ENCODE measurements around the gene UBL4B. TPM values are rescaled to one million over a fixed set of nuclear protein-coding genes. Genes with fewer than 3 reads are reported as not detected.

Gene UBL4B
- not detected for total RNA-seq
- total RNA-seq, result 0 reads per million in 2 donors

- H3K4me1 Mint-ChIP-seq, result no peaks in the 10 kb centered on the region
- no peak within 1 kb of the TSS for H3K4me3 Mint-ChIP-seq
- ATAC-seq, result no peak
- DNase-seq, result no peak
- no peaks in the 10 kb centered on the region for H3K36me3 Mint-ChIP-seq (ENCODE audit: low read depth)
- H3K9me3 ChIP-seq (ENCODE audit: control insufficient read depth, low read length, poor library complexity, severe bottlenecking), result no peaks in the 10 kb centered on the region
- H3K27me3 Mint-ChIP-seq, result peaks cover 76% of the 10 kb centered on the region
- H3K27ac Mint-ChIP-seq, result no peak within 1 kb of the TSS
Observed at GRCh38 chr1:110112143-110112542, at the start of gene UBL4B. UBL4B (plus strand) TSS chr1:110112443; CDS start chr1:110112535, 92 bp downstream.

- ATAC-seq, result no peak
- no peaks in the 10 kb centered on the region for H3K9me3 ChIP-seq (ENCODE audit: control insufficient read depth, low read length, poor library complexity, severe bottlenecking)
- peaks cover 8% of the 10 kb centered on the region for H3K4me1 Mint-ChIP-seq
- peaks cover 7% of the 10 kb centered on the region for H3K36me3 Mint-ChIP-seq (ENCODE audit: low read depth)
- no peak for DNase-seq
- H3K4me3 Mint-ChIP-seq, result no peak overlapping the region
- H3K27ac Mint-ChIP-seq, result no peak overlapping the region
- peaks cover 30% of the 10 kb centered on the region for H3K27me3 Mint-ChIP-seq
Observed at GRCh38 chr1:110062612-110063011, 49.6 kb upstream of the UBL4B start.

GRCh38 chr1:110063781-110064180, 48.5 kb upstream of the UBL4B start:
- H3K4me3 Mint-ChIP-seq, result no peak overlapping the region
- no peak overlapping the region for H3K27ac Mint-ChIP-seq
- peaks cover 9% of the 10 kb centered on the region for H3K36me3 Mint-ChIP-seq (ENCODE audit: low read depth)
- H3K27me3 Mint-ChIP-seq, result peaks cover 42% of the 10 kb centered on the region
- ATAC-seq, result no peak
- H3K4me1 Mint-ChIP-seq, result peaks cover 16% of the 10 kb centered on the region
- DNase-seq, result no peak
- no peaks in the 10 kb centered on the region for H3K9me3 ChIP-seq (ENCODE audit: control insufficient read depth, low read length, poor library complexity, severe bottlenecking)

GRCh38 chr1:110064576-110065337, 47.5 kb upstream of the UBL4B start:
- Mint-ChIP-seq H3K27ac (no peak overlapping the region), H3K4me1 (peaks cover 19% of the 10 kb centered on the region), H3K36me3 (ENCODE audit: low read depth) (peaks cover 9% of the 10 kb centered on the region), H3K4me3 (no peak overlapping the region), H3K27me3 (peaks cover 47% of the 10 kb centered on the region)
- ATAC-seq, result no peak
- no peaks in the 10 kb centered on the region for H3K9me3 ChIP-seq (ENCODE audit: control insufficient read depth, low read length, poor library complexity, severe bottlenecking)
- DNase-seq, result no peak

- H3K9me3 ChIP-seq (ENCODE audit: control insufficient read depth, low read length, poor library complexity, severe bottlenecking), result no peaks in the 10 kb centered on the region
- H3K4me1 Mint-ChIP-seq, result peaks cover 15% of the 10 kb centered on the region
- no peak for DNase-seq
- H3K4me3 Mint-ChIP-seq, result no peak overlapping the region
- peaks cover 9% of the 10 kb centered on the region for H3K36me3 Mint-ChIP-seq (ENCODE audit: low read depth)
- peaks cover 51% of the 10 kb centered on the region for H3K27me3 Mint-ChIP-seq
- no peak for ATAC-seq
- no peak overlapping the region for H3K27ac Mint-ChIP-seq
Observed at GRCh38 chr1:110065841-110066240, 46.4 kb upstream of the UBL4B start.

- peaks cover 67% of the 10 kb centered on the region for H3K27me3 Mint-ChIP-seq
- DNase-seq, result no peak
- H3K36me3 Mint-ChIP-seq (ENCODE audit: low read depth), result peaks cover 11% of the 10 kb centered on the region
- peak overlapping the region; percentile 80 for H3K4me3 Mint-ChIP-seq
- peaks cover 13% of the 10 kb centered on the region for H3K4me1 Mint-ChIP-seq
- no peak for ATAC-seq
- H3K27ac Mint-ChIP-seq, result no peak overlapping the region
- H3K9me3 ChIP-seq (ENCODE audit: control insufficient read depth, low read length, poor library complexity, severe bottlenecking), result no peaks in the 10 kb centered on the region
Observed at GRCh38 chr1:110067479-110067892, 44.8 kb upstream of the UBL4B start.

GRCh38 chr1:110067893-110068645, 44.2 kb upstream of the UBL4B start:
- Mint-ChIP-seq H3K4me1 (peaks cover 13% of the 10 kb centered on the region), H3K36me3 (ENCODE audit: low read depth) (peaks cover 11% of the 10 kb centered on the region), H3K27me3 (peaks cover 73% of the 10 kb centered on the region), H3K27ac (peak overlapping the region; percentile 14), H3K4me3 (peak overlapping the region; percentile 80)
- no peaks in the 10 kb centered on the region for H3K9me3 ChIP-seq (ENCODE audit: control insufficient read depth, low read length, poor library complexity, severe bottlenecking)
- ATAC-seq (no peak), DNase-seq (no peak)

- peak overlapping the region; percentile 14 for H3K27ac Mint-ChIP-seq
- peaks cover 13% of the 10 kb centered on the region for H3K4me1 Mint-ChIP-seq
- ATAC-seq, result peak; percentile 59
- DNase-seq, result no peak
- peaks cover 11% of the 10 kb centered on the region for H3K36me3 Mint-ChIP-seq (ENCODE audit: low read depth)
- no peaks in the 10 kb centered on the region for H3K9me3 ChIP-seq (ENCODE audit: control insufficient read depth, low read length, poor library complexity, severe bottlenecking)
- H3K27me3 Mint-ChIP-seq, result peaks cover 78% of the 10 kb centered on the region
- peak overlapping the region; percentile 80 for H3K4me3 Mint-ChIP-seq
Observed at GRCh38 chr1:110068646-110069403, 43.4 kb upstream of the UBL4B start.

- H3K9me3 ChIP-seq (ENCODE audit: control insufficient read depth, low read length, poor library complexity, severe bottlenecking), result no peaks in the 10 kb centered on the region
- Mint-ChIP-seq H3K4me1 (peaks cover 13% of the 10 kb centered on the region), H3K27me3 (peaks cover 79% of the 10 kb centered on the region), H3K36me3 (ENCODE audit: low read depth) (peaks cover 13% of the 10 kb centered on the region), H3K27ac (no peak overlapping the region), H3K4me3 (peak overlapping the region; percentile 80)
- DNase-seq, result no peak
- peak; percentile 38 for ATAC-seq
Observed at GRCh38 chr1:110069404-110070281, 42.6 kb upstream of the UBL4B start.

- peak; percentile 32 for ATAC-seq
- H3K36me3 Mint-ChIP-seq (ENCODE audit: low read depth), result peaks cover 13% of the 10 kb centered on the region
- H3K4me3 Mint-ChIP-seq, result peak overlapping the region; percentile 55
- DNase-seq, result no peak
- H3K4me1 Mint-ChIP-seq, result peaks cover 13% of the 10 kb centered on the region
- H3K27me3 Mint-ChIP-seq, result peaks cover 83% of the 10 kb centered on the region
- no peaks in the 10 kb centered on the region for H3K9me3 ChIP-seq (ENCODE audit: control insufficient read depth, low read length, poor library complexity, severe bottlenecking)
- no peak overlapping the region for H3K27ac Mint-ChIP-seq
Observed at GRCh38 chr1:110070282-110070669, 42.0 kb upstream of the UBL4B start.

- ATAC-seq, result no peak
- Mint-ChIP-seq H3K27ac (no peak within 1 kb of the TSS), H3K4me1 (peaks cover 13% of the 10 kb centered on the region), H3K4me3 (peak within 1 kb of the TSS; percentile 55), H3K36me3 (ENCODE audit: low read depth) (peaks cover 15% of the 10 kb centered on the region), H3K27me3 (peaks cover 87% of the 10 kb centered on the region)
- H3K9me3 ChIP-seq (ENCODE audit: control insufficient read depth, low read length, poor library complexity, severe bottlenecking), result no peaks in the 10 kb centered on the region
- no peak for DNase-seq
Observed at GRCh38 chr1:110070671-110071242, 41.5 kb upstream of the UBL4B start, which contains the start of gene ALX3. ALX3 (minus strand) TSS chr1:110070672; CDS start chr1:110070612, 60 bp downstream.

- Mint-ChIP-seq H3K4me3 (no peak overlapping the region), H3K36me3 (ENCODE audit: low read depth) (peaks cover 9% of the 10 kb centered on the region), H3K27me3 (peaks cover 78% of the 10 kb centered on the region), H3K4me1 (peaks cover 3% of the 10 kb centered on the region), H3K27ac (no peak overlapping the region)
- ATAC-seq (no peak), DNase-seq (no peak)
- no peaks in the 10 kb centered on the region for H3K9me3 ChIP-seq (ENCODE audit: control insufficient read depth, low read length, poor library complexity, severe bottlenecking)
Observed at GRCh38 chr1:110074166-110074565, 38.1 kb upstream of the UBL4B start.

All from T-helper 17 cell (primary cell).